SK-N-SH (cell line): ENCODE data around the gene EFCAB7.

ENCODE experiments used
- GABPA ChIP-seq: IDR thresholded peaks from 2 replicates; pipeline ENCODE4 v1.4.0; 2012; ENCODE audit warnings: low read depth, mild to moderate bottlenecking
- RFX5 ChIP-seq: IDR thresholded peaks from 2 replicates; pipeline ENCODE4 v1.6.1; 2012; ENCODE audit warnings: mild to moderate bottlenecking, improper control_type of control experiment, low read length
- SIN3A ChIP-seq: IDR thresholded peaks from 2 replicates; pipeline ENCODE4 v1.6.1; 2012; ENCODE audit warnings: low read depth, mild to moderate bottlenecking, low read length, moderate library complexity, borderline replicate concordance
- YY1 ChIP-seq: IDR thresholded peaks from 2 replicates; pipeline ENCODE4 v1.4.0; 2012; ENCODE audit warnings: low read depth, mild to moderate bottlenecking
- TF ChIP-seq, protein P1 (sequence below): fragments of 200-600 bp; sonication (generic); IDR thresholded peaks from 2 replicates; pipeline ENCODE4 v1.6.1; 2017; ENCODE audit warnings: antibody characterized with exemption, mild to moderate bottlenecking, moderate library complexity
- TF ChIP-seq, protein P2 (sequence below): fragments of 150-350 bp; IDR thresholded peaks from 2 replicates; pipeline ENCODE4 v1.6.1; 2016; ENCODE audit warnings: mild to moderate bottlenecking, low read depth, low read length
- TF ChIP-seq, protein P3 (sequence below): IDR thresholded peaks from 2 replicates; pipeline ENCODE4; 2012

DNA sequence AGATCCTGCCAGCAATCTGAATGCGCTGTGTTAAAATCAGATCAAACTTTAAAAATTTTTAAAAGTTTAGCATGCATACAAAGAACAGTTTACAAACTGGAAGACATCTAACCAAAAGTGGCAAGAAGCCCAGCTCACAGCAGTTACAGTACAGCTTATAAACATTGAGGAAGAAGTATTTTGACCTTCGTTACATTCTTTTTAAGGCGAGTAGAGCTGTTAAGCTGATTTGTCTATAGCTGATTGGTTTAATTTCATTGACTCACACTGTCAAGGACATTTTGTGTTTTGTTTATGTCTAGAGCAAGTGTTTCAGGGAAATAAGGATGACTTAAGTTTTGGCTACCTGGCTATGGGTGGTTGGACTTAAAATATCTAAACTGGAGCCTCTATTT lies 66.8 kb downstream of the EFCAB7 start:
- TF ChIP-seq, protein P1, sequence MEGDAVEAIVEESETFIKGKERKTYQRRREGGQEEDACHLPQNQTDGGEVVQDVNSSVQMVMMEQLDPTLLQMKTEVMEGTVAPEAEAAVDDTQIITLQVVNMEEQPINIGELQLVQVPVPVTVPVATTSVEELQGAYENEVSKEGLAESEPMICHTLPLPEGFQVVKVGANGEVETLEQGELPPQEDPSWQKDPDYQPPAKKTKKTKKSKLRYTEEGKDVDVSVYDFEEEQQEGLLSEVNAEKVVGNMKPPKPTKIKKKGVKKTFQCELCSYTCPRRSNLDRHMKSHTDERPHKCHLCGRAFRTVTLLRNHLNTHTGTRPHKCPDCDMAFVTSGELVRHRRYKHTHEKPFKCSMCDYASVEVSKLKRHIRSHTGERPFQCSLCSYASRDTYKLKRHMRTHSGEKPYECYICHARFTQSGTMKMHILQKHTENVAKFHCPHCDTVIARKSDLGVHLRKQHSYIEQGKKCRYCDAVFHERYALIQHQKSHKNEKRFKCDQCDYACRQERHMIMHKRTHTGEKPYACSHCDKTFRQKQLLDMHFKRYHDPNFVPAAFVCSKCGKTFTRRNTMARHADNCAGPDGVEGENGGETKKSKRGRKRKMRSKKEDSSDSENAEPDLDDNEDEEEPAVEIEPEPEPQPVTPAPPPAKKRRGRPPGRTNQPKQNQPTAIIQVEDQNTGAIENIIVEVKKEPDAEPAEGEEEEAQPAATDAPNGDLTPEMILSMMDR: no peak
- TF ChIP-seq RFX5 (no peak), YY1 (no peak), GABPA (no peak), SIN3A (no peak)
- TF ChIP-seq, protein P2, sequence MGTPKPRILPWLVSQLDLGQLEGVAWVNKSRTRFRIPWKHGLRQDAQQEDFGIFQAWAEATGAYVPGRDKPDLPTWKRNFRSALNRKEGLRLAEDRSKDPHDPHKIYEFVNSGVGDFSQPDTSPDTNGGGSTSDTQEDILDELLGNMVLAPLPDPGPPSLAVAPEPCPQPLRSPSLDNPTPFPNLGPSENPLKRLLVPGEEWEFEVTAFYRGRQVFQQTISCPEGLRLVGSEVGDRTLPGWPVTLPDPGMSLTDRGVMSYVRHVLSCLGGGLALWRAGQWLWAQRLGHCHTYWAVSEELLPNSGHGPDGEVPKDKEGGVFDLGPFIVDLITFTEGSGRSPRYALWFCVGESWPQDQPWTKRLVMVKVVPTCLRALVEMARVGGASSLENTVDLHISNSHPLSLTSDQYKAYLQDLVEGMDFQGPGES: no peak
- TF ChIP-seq, protein P3, sequence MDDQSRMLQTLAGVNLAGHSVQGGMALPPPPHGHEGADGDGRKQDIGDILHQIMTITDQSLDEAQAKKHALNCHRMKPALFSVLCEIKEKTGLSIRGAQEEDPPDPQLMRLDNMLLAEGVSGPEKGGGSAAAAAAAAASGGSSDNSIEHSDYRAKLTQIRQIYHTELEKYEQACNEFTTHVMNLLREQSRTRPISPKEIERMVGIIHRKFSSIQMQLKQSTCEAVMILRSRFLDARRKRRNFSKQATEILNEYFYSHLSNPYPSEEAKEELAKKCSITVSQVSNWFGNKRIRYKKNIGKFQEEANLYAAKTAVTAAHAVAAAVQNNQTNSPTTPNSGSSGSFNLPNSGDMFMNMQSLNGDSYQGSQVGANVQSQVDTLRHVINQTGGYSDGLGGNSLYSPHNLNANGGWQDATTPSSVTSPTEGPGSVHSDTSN: no peak
